ENCODE results near the gene CHCHD10. TPM values are rescaled to one million over a fixed set of nuclear protein-coding genes. Genes with fewer than 3 reads are reported as not detected.

The CHCHD10 gene
- total and polyA plus RNA-seq, 10 of the 15 experiments (the other 5 are each of a cell fraction or from before 2014, with no cell fraction given), result 13.2 to 241 (median 128) TPM

DNA sequence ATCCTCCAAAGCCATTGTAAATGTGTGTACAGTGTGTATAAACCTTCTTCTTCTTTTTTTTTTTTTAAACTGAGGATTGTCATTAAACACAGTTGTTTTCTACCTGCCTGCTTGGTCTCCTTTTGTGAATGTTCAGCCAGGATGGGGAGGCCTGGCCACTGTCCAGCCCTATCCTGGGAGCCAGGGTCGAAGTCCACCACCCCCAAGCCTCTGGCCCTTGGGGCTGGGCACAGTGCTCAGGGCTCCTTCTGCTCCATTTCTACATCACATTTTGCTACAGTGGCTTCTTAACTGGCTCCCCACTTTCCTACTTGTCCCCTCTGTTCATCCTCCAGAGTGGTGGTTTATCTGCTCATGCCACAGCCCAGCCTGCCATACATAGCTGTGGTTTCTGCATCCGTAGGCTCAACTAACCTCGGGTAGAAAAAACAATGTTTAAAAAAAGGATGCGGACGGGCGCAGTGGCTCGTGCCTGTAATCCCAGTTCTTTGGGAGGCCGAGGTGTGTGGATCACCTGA is 16.5 kb upstream of the CHCHD10 start:
- no peak overlapping the region for H3K27ac ChIP-seq (ENCODE audit: control insufficient read depth, insufficient read depth)
- intact Hi-C loops (cut with micrococcal nuclease; ENCODE audit: unreplicated experiment) (no loop called here), in situ Hi-C loops (cut with MboI) (no loop called here)
- no peaks in the 10 kb centered on the region for H3K36me3 ChIP-seq (ENCODE audit: control insufficient read depth in 2 of 2, insufficient read depth in 2 of 2, low read length in 1 of 2)
- H3K27me3 ChIP-seq (replicated peaks in 1 of 2; ENCODE audit: control insufficient read depth in 2 of 2, insufficient read depth in 2 of 2, low read length in 1 of 2), result peaks cover 0 to 2% of the 10 kb centered on the region in 2 experiments; a peak in 1 of 4 replicates
- FAIRE-seq (no peak), DNase-seq (ENCODE audit: low read depth, low spot score) (no peak), ATAC-seq (no peak)
- no peak overlapping the region for H3K4me2 ChIP-seq (ENCODE audit: control insufficient read depth, insufficient read depth)
- POLR2A ChIA-PET, result no interaction called here
- TF ChIP-seq RCOR1 (conservative IDR thresholded peaks at IDR 0.05; ENCODE audit: low read depth, low read length) (no peak), E2F4 (IDR thresholded peaks at IDR 0.05; ENCODE audit: low read depth, low read length) (no peak), ELK1 (IDR thresholded peaks at IDR 0.05; ENCODE audit: low read depth, low read length) (no peak), ESRRA (IDR thresholded peaks at IDR 0.05; ENCODE audit: low read length) (no peak), RB1 (IDR thresholded peaks at IDR 0.05; ENCODE audit: borderline replicate concordance) (no peak), IKZF2 (IDR thresholded peaks at IDR 0.05) (no peak), CHD2 (IDR thresholded peaks at IDR 0.05; ENCODE audit: borderline replicate concordance, low read depth, low read length) (no peak)
- TF ChIP-seq, protein P1, sequence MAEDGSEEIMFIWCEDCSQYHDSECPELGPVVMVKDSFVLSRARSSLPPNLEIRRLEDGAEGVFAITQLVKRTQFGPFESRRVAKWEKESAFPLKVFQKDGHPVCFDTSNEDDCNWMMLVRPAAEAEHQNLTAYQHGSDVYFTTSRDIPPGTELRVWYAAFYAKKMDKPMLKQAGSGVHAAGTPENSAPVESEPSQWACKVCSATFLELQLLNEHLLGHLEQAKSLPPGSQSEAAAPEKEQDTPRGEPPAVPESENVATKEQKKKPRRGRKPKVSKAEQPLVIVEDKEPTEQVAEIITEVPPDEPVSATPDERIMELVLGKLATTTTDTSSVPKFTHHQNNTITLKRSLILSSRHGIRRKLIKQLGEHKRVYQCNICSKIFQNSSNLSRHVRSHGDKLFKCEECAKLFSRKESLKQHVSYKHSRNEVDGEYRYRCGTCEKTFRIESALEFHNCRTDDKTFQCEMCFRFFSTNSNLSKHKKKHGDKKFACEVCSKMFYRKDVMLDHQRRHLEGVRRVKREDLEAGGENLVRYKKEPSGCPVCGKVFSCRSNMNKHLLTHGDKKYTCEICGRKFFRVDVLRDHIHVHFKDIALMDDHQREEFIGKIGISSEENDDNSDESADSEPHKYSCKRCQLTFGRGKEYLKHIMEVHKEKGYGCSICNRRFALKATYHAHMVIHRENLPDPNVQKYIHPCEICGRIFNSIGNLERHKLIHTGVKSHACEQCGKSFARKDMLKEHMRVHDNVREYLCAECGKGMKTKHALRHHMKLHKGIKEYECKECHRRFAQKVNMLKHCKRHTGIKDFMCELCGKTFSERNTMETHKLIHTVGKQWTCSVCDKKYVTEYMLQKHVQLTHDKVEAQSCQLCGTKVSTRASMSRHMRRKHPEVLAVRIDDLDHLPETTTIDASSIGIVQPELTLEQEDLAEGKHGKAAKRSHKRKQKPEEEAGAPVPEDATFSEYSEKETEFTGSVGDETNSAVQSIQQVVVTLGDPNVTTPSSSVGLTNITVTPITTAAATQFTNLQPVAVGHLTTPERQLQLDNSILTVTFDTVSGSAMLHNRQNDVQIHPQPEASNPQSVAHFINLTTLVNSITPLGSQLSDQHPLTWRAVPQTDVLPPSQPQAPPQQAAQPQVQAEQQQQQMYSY (CRISPR knock-in tag; IDR thresholded peaks at IDR 0.05), result no peak
- H2AFZ ChIP-seq (ENCODE audit: control insufficient read depth, low read depth, low read length), result no peak overlapping the region
- RAD21 ChIA-PET (ENCODE audit: unreplicated experiment), result no interaction called here
- no peaks in the 10 kb centered on the region for H3K9me3 ChIP-seq (replicated peaks; ENCODE audit: control insufficient read depth, insufficient read depth, low read length)
- H3K79me2 ChIP-seq (ENCODE audit: control insufficient read depth, insufficient read depth, low read length), result peaks cover 22% of the 10 kb centered on the region
- CTCF ChIA-PET, result interaction anchor here (0.8 kb wide), 1 partner anchor 16 kb away, joined by 3 read pairs; no protein-coding TSS in a partner anchor
- WGBS (ENCODE audit: insufficient coverage, insufficient replicate concordance, low lambda C conversion rate, missing lambda C conversion rate), result 37% methylated on average over 8 of the region's 8 CpGs
- BruUV-seq (replicated peaks), result no TSS peak
- no peak overlapping the region for H3K4me3 ChIP-seq
- H3K9ac ChIP-seq (ENCODE audit: control insufficient read depth, insufficient read depth, low read length), result no peak overlapping the region
- 0 out of 2 replicates have a peak, but pooled peaks cover 4% of the 10 kb centered on the region for H4K20me1 ChIP-seq (ENCODE audit: control insufficient read depth, insufficient read depth)
- SMC1A ChIA-PET (ENCODE audit: uncharacterized antibody, unreplicated experiment), result no interaction called here
- H3K4me1 ChIP-seq (ENCODE audit: control insufficient read depth, insufficient read depth, low read length), result peaks cover 6% of the 10 kb centered on the region

All from GM12878 (cell line).